Measurements from ENCODE around the gene ASPSCR1. TPM values are rescaled to one million over a fixed set of nuclear protein-coding genes. Genes with fewer than 3 reads are reported as not detected.

ASPSCR1 gene
- total and polyA plus RNA-seq, 12 donors: 10.2 to 177 (median 27.6) TPM

- peaks cover 0 to 45% of the 10 kb centered on the region in 2 donors for H3K36me3 ChIP-seq (replicated peaks in 1 of 2)
- WGBS, 4 donors: 72 to 92% (median 82%) methylated on average over 4 to 9 of the region's 9 CpGs
These were observed 85.5 kb downstream of the ASPSCR1 start for GRCh38 chr17:82062984-82063368.

DNA sequence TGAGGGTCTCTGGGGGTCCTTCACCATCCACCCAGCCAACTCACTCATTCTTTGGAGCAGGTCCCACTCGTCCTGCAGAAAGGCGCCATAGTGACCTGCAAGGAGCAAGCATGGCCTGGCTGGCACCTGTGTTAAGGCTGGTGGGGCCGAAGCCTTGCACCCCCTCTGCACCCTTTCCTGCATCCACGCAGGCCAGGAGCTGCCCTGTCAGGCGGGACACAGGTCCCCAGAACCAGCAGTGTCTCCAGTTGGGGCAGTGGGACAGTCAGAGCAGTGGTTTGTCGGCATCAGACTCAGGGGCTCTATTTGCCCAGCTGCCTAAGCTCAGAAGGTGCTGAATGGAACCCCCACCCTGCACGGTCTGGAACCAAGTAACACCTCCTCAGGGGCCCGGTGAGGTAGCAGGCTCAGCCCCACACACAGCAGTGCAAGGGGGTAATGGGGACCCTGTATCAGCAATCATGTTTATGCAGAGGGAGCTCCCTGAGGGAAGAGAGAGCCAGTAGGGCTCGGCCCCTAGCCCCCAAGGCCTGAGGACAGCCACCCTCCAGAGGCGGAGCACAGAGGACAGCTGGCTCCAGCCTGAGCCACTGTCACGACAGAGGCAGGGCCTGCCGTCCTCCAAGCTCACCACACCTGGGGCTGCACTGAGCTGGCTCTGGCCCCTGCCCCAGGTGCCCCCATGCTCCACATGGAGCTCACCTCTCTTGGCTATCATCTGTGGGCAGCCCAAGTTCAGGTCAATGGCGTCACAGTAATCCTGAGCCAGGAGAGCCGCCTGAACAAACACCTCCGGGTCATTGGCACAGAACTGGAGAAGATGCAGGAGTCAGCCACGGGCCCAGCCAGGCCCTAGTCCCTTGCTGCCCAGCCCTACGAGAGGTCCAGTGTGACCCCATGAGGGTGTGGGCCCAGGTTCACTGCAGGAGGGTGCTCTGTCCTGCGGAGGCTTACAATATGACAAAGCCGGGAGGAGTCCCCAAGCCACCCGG lies 86.3 kb downstream of the ASPSCR1 start:
- intact Hi-C loops (cut with DNase I): no loop called here
- Histone ChIP-seq H3K4me1 (replicated peaks in 1 of 2) (peaks cover 12 to 17% of the 10 kb centered on the region in 2 donors), H3K4me3 (no peak overlapping the region), H3K27ac (no peak overlapping the region), H3K9me3 (replicated peaks in 1 of 3) (no peaks in the 10 kb centered on the region), H3K36me3 (replicated peaks in 1 of 2) (peaks cover 0 to 38% of the 10 kb centered on the region in 2 donors), H3K27me3 (no peaks in the 10 kb centered on the region)
- TF ChIP-seq POLR2A (IDR thresholded peaks at IDR 0.05): no peak
- TF ChIP-seq, protein P1, sequence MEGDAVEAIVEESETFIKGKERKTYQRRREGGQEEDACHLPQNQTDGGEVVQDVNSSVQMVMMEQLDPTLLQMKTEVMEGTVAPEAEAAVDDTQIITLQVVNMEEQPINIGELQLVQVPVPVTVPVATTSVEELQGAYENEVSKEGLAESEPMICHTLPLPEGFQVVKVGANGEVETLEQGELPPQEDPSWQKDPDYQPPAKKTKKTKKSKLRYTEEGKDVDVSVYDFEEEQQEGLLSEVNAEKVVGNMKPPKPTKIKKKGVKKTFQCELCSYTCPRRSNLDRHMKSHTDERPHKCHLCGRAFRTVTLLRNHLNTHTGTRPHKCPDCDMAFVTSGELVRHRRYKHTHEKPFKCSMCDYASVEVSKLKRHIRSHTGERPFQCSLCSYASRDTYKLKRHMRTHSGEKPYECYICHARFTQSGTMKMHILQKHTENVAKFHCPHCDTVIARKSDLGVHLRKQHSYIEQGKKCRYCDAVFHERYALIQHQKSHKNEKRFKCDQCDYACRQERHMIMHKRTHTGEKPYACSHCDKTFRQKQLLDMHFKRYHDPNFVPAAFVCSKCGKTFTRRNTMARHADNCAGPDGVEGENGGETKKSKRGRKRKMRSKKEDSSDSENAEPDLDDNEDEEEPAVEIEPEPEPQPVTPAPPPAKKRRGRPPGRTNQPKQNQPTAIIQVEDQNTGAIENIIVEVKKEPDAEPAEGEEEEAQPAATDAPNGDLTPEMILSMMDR (IDR thresholded peaks at IDR 0.05): no peak
- no peak for DNase-seq
- WGBS, 4 donors: 78 to 89% (median 80%) methylated on average over 6 to 20 of the region's 20 CpGs

More at GRCh38 chr17:82062984-82063368, 85.5 kb downstream of the ASPSCR1 start:
- H3K27me3 ChIP-seq: no peaks in the 10 kb centered on the region
- no peak for DNase-seq
- no peaks in the 10 kb centered on the region for H3K9me3 ChIP-seq (replicated peaks in 1 of 3)
- H3K4me3 ChIP-seq: no peak overlapping the region
- no peak for TF ChIP-seq POLR2A (IDR thresholded peaks at IDR 0.05)
- TF ChIP-seq, protein P1 (IDR thresholded peaks at IDR 0.05): no peak
- H3K4me1 ChIP-seq (replicated peaks in 1 of 2): peaks cover 12 to 17% of the 10 kb centered on the region in 2 donors
- intact Hi-C loops (cut with DNase I): no loop called here
- no peak overlapping the region for H3K27ac ChIP-seq

DNA sequence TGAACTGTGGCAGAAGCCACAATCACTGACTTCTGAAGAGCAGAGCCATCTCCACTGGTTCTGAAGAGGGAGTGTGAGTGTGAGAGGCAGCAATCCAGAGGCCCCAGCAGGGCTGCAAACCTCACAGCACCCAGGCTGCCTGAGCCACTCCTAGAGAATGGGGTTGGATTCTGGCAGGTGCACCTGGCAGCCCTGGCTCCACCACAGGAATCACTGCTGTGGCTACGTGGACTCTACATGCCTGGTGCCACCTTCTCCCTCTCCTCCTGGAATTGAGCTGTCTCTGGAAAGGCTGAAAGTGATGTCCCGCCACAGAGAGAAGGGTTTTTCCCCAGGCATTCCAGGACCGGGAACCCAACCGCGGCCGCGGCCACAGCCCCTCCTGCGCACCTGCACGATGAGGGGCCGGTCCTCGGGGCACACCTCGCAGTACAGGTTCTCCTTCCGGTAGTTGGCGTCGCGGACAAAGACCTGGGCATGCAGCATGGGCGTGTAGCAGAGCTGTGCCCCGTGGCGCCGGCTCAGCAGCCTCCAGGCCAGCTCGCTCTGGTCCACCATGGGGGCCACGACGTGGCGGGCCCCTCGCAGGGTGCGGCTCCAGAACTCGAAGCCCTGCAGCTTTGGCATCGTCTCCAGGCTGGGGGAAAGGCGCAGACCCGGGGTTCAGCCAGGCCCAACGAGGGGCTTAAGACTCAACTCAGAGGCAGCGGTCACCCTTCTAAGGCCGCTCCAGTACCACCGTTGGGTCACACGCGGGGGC lies 87.2 kb downstream of the ASPSCR1 start:
- no peak for DNase-seq

More for the DNA sequence above, 87.2 kb downstream of the ASPSCR1 start:
- H3K27me3 ChIP-seq: no peaks in the 10 kb centered on the region
- H3K4me3 ChIP-seq: peak overlapping the region; percentile 3 to 58 (median 44)
- WGBS, 4 donors: 35 to 50% (median 41%) methylated on average over 16 to 36 of the region's 36 CpGs
- TF ChIP-seq POLR2A (IDR thresholded peaks at IDR 0.05): no peak
- TF ChIP-seq, protein P1 (IDR thresholded peaks at IDR 0.05): no peak
- peak overlapping the region in 1 of 5 donors; percentile 87 for H3K27ac ChIP-seq
- H3K4me1 ChIP-seq (replicated peaks in 1 of 2): peaks cover 12 to 17% of the 10 kb centered on the region in 2 donors
- intact Hi-C loops (cut with DNase I): no loop called here
- H3K9me3 ChIP-seq (replicated peaks in 1 of 3): no peaks in the 10 kb centered on the region
- peaks cover 0 to 29% of the 10 kb centered on the region in 2 donors for H3K36me3 ChIP-seq (replicated peaks in 1 of 2)
